ENCODE data around the gene STAC3.

STAC3 gene

DNA sequence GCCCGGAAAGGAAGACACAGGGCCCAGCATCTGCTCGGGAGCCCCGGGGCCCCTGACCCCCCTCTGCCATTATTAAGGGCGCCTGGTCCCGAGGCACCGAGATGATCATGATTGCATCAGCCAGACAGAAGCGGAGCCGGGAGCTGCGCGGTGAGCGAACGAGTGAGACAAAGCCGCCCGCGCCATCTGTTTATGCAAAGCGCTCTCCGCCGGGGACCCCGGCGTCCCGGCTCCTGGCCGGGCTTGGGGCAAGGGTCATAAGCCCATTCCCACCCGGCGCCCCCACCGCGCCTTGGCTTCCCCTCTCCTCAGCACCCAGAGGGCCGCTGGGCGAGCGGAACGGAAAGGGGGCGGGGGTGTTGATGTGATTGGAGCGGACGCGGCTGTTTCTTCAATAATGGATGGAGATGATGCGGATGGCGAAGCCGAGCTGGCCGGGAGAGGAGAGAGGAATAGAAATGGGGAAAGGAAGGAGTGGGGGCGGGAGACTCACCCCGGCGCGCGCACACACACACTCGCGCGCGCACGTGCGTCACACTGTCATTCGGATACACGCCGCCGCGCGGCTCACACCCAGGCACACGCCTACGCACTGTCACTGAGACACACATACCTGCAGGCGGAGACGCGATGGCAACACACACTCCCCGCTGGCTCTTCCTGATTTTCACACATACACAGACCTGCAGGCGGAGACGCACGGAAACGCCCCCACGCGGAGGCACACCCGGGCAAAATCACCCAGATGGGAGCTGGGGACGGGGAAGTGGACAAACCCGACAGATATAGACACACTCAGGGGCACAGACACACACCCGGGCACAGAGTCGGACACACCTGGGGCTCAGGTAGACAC is 10.7 kb downstream of the STAC3 start:
- Histone ChIP-seq H3K36me3 (ENCODE audit: control insufficient read depth, insufficient read depth, low read length) (no peaks in the 10 kb centered on the region), H3K9ac (ENCODE audit: low read depth, low read length) (peak overlapping the region; percentile 66), H3K9me3 (ENCODE audit: control insufficient read depth, insufficient read depth, low read length) (no peaks in the 10 kb centered on the region), H3K4me1 (ENCODE audit: control insufficient read depth, insufficient read depth, low read length) (peaks cover 31% of the 10 kb centered on the region), H3K4me3 (ENCODE audit: low read depth, low read length) (peak overlapping the region; percentile 71), H3K27ac (ENCODE audit: low read depth, low read length) (no peak overlapping the region), H3K27me3 (ENCODE audit: control insufficient read depth, insufficient read depth, low read length) (peaks cover 85% of the 10 kb centered on the region)

DNA sequence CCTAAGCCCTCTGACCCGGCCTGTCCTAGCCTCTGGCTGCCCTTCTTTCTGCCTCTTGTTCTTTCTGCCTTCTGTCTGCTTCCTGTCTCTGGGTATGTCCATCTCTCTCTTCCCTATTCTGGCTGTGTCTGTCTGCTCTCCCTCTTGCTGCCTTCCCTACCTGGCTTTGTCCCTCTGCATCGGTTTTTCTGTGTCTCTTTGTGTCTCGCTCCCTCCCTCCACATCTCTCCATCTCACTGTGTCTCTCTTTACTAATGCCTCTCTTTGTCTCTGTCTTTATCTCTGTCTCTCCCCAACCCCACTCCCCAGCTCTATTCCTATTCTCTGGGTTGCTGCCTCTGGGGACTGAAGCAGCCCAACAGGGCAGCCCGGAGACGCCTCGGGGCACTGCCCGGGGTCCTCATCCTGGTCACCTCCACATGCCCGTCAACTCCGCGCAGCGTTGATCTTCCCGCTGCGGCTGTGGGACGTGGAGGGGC is 11.4 kb downstream of the STAC3 start:
- Histone ChIP-seq H3K4me1 (ENCODE audit: control insufficient read depth, insufficient read depth, low read length) (peaks cover 35% of the 10 kb centered on the region), H3K4me3 (ENCODE audit: low read depth, low read length) (peak overlapping the region; percentile 71), H3K9me3 (ENCODE audit: control insufficient read depth, insufficient read depth, low read length) (no peaks in the 10 kb centered on the region), H3K9ac (ENCODE audit: low read depth, low read length) (peak overlapping the region; percentile 66), H3K27me3 (ENCODE audit: control insufficient read depth, insufficient read depth, low read length) (peaks cover 89% of the 10 kb centered on the region), H3K36me3 (ENCODE audit: control insufficient read depth, insufficient read depth, low read length) (peaks cover 1% of the 10 kb centered on the region), H3K27ac (ENCODE audit: low read depth, low read length) (no peak overlapping the region)

DNA sequence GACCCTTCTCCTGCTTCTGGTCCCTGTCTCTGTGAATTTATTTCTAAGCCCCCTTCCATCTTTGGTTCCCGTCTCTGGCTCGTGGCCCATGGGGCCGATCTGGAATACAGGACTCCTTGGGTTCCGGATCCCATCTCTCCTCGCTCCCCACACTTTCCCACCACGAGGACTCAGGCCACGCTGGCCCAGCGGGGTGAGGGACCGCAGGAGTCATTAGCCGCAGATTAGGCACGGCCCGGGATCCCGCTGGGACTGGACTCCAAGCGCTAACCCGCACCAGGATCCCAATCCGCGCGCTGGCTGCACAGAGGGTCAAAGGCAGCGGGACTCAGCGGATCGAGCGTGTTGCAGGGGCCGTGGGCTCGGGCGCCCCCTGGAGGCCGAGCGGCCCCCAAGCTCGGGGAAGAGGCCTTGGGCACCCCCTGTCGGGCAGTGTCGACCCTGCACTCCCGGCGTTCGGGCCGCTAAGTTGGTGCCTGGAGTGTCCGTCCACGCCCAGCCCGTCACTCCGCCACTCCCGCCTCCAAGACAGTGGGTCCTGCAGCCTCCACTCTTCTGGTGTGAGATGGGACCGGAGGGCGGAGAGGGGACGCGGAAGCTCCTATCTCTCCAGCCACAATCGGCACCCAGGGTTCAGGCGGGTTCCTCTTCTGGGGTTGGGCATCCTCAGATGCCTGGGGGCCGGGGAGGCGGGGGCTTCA is 12.0 kb downstream of the STAC3 start:
- Histone ChIP-seq H3K4me3 (ENCODE audit: low read depth, low read length) (peak overlapping the region; percentile 71), H3K36me3 (ENCODE audit: control insufficient read depth, insufficient read depth, low read length) (peaks cover 8% of the 10 kb centered on the region), H3K27ac (ENCODE audit: low read depth, low read length) (no peak overlapping the region), H3K9me3 (ENCODE audit: control insufficient read depth, insufficient read depth, low read length) (no peaks in the 10 kb centered on the region), H3K4me1 (ENCODE audit: control insufficient read depth, insufficient read depth, low read length) (peaks cover 33% of the 10 kb centered on the region), H3K27me3 (ENCODE audit: control insufficient read depth, insufficient read depth, low read length) (peaks cover 89% of the 10 kb centered on the region), H3K9ac (ENCODE audit: low read depth, low read length) (0 out of 2 replicates have a peak overlapping the region, but pooled peaks have one; percentile 7)

DNA sequence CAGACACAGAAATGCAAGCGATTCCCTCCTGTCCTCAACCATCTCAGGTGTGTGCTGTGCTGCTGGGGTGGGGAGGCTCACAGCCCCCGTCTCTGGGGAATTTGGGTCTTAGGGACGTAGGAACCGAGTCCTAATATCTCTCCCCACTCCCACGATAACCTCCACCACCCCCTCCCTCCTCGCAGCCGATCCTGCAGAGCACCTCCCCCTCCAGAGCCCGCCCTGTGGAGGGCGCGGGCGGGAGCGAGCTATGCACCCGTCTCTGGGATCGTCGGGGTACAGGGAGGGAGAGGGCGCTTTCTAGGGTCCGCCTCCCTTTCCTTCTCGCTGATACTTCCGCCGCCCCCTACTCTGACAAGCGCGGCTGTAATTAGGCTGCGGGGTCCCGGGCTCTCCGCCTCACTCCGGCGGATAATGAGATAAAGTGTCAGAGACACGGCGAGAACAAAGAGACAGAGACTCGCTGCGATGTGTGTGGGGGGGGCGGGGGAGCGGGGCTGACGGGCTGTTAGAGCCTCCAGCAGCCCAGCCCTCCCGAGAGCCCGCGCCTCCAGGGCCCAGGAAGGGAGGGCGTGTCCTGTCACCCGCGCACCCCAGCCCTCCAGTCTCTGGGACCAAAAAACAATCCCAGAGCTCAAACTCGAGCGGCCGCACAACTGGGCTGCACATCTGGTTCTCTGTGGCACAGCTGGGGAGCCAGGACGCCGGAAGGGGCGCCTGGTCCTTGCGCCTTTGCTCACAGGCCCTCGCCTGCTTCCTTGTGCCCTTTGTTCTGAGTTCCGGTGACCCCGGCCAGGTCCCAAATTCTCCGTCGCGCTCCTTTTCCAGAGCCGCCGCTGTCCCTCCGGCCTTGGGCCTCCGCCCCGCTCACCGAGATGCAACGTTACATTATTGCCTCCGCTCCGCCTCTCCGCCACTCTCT is 12.8 kb downstream of the STAC3 start:
- peak overlapping the region; percentile 71 for H3K4me3 ChIP-seq (ENCODE audit: low read depth, low read length)
- peaks cover 30% of the 10 kb centered on the region for H3K4me1 ChIP-seq (ENCODE audit: control insufficient read depth, insufficient read depth, low read length)
- no peak overlapping the region for H3K27ac ChIP-seq (ENCODE audit: low read depth, low read length)
- H3K9ac ChIP-seq (ENCODE audit: low read depth, low read length): 0 out of 2 replicates have a peak overlapping the region, but pooled peaks have one; percentile 7
- peaks cover 16% of the 10 kb centered on the region for H3K36me3 ChIP-seq (ENCODE audit: control insufficient read depth, insufficient read depth, low read length)
- no peaks in the 10 kb centered on the region for H3K9me3 ChIP-seq (ENCODE audit: control insufficient read depth, insufficient read depth, low read length)
- H3K27me3 ChIP-seq (ENCODE audit: control insufficient read depth, insufficient read depth, low read length): peaks cover 87% of the 10 kb centered on the region

DNA sequence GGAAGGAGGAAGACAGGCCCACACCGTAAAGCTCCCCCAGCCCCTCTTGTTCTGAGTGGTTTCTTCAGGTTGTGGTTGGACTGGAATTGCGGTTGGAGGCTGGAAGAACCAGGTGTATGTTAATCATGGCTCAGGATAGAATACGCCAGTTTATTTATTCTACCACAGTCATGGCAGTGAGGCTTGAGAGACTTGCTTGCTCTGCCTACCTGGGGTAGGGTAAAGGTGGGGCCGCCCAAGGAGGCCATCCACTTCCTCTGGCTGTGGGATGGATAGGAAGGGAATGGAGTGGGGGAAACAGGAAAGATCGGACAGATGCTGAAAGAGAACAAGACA is 13.4 kb downstream of the STAC3 start:
- Histone ChIP-seq H3K27me3 (ENCODE audit: control insufficient read depth, insufficient read depth, low read length) (peaks cover 85% of the 10 kb centered on the region), H3K9me3 (ENCODE audit: control insufficient read depth, insufficient read depth, low read length) (no peaks in the 10 kb centered on the region), H3K36me3 (ENCODE audit: control insufficient read depth, insufficient read depth, low read length) (peaks cover 22% of the 10 kb centered on the region), H3K4me1 (ENCODE audit: control insufficient read depth, insufficient read depth, low read length) (peaks cover 30% of the 10 kb centered on the region), H3K27ac (ENCODE audit: low read depth, low read length) (no peak overlapping the region), H3K9ac (ENCODE audit: low read depth, low read length) (no peak overlapping the region), H3K4me3 (ENCODE audit: low read depth, low read length) (peak overlapping the region; percentile 71; the same call in 1 of the 2 replicates)

DNA sequence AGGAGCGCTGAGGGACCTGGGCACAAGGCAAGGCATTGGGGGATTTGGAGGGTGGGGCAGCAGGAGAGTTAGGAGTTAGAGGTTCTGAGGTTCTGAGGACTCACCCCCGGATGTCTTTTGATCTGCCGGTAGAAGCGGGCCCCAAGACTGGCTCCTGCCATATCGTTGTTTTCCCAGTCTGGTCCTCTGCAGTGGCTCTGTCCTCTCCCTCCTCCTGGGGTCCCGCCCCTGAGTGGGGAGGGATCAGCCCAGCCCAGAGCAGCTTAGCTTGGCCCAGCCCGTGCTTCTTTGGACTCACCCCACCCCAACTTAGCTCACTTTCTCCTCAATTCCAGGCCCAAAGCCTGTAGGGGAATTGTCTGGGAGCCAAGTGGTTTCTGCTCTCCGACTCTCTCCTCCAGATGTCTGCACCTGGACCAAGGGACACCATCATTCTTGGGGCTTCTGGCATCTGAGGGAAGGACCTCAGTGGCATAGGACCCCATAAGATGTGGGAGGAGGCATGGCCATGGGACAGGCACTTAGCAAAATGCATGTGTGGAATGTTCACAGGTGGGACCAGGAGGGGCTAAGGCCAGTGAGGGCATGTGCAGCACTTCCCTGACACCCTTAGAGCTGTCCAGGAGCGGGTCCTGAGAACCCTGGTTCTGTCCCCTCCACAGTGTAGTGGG is 13.9 kb downstream of the STAC3 start:
- H3K9me3 ChIP-seq (ENCODE audit: control insufficient read depth, insufficient read depth, low read length): no peaks in the 10 kb centered on the region
- H3K4me1 ChIP-seq (ENCODE audit: control insufficient read depth, insufficient read depth, low read length): peaks cover 27% of the 10 kb centered on the region
- H3K27me3 ChIP-seq (ENCODE audit: control insufficient read depth, insufficient read depth, low read length): peaks cover 80% of the 10 kb centered on the region
- H3K9ac ChIP-seq (ENCODE audit: low read depth, low read length): no peak overlapping the region
- H3K4me3 ChIP-seq (ENCODE audit: low read depth, low read length): no peak overlapping the region
- peaks cover 27% of the 10 kb centered on the region for H3K36me3 ChIP-seq (ENCODE audit: control insufficient read depth, insufficient read depth, low read length)
- no peak overlapping the region for H3K27ac ChIP-seq (ENCODE audit: low read depth, low read length)

DNA sequence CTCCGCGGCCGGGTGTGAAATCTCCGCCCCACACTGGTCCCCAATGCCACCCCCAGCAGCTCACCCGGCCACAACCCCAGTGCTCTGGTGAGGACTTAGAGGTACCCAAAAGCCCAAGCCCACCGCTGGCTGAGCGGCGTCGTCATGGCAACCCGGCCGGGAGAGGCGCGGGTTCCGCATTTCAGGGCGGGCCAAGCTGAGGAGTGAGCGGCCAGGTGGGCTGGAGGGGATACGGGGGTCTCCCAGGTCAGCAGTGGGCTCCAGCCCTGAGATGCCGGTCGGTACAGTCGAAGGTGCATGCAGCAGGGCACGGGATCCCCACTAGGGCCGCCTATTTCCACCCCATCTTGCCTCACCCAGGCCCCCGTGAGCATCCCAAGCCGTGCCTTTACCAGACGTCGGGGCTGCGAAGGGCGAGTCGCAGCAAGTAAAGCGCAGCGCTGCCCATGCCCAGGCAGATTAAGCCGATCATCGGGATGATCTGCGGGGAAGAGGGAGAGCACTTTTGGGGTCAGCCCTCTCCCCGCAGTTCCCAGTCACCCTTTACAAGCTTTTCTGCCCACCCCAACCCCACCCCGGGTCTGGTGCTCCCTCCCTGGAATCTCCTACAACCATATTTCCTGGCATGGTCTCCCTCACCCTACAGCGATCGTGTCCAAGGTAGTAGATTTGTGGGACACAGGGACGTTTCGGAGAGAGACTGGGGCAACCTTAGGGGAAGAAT is 14.6 kb downstream of the STAC3 start:
- Histone ChIP-seq H3K9ac (ENCODE audit: low read depth, low read length) (no peak overlapping the region), H3K4me1 (ENCODE audit: control insufficient read depth, insufficient read depth, low read length) (peaks cover 22% of the 10 kb centered on the region), H3K27me3 (ENCODE audit: control insufficient read depth, insufficient read depth, low read length) (peaks cover 73% of the 10 kb centered on the region), H3K4me3 (ENCODE audit: low read depth, low read length) (no peak overlapping the region), H3K9me3 (ENCODE audit: control insufficient read depth, insufficient read depth, low read length) (no peaks in the 10 kb centered on the region), H3K36me3 (ENCODE audit: control insufficient read depth, insufficient read depth, low read length) (peaks cover 34% of the 10 kb centered on the region), H3K27ac (ENCODE audit: low read depth, low read length) (no peak overlapping the region)

DNA sequence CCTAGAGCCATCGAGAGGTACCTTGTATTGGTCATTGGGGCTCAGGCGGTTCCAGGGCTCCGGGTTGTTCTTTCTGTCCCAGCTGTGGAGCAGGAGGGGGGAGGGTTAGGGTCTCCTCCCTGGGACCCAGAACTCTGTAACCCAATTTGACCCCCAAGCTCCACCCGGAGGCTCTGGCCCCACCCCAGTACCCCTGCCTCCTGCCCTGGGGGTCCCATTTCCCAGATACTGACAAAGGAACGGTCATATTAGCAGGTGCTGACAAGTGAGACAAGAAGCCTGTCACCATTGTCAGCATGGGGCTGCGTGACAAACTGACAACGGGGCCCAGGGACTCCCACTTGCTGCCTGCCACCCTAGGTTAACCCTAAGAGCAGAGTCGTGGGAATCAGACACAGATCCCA is 15.3 kb downstream of the STAC3 start:
- Histone ChIP-seq H3K27me3 (ENCODE audit: control insufficient read depth, insufficient read depth, low read length) (peaks cover 67% of the 10 kb centered on the region), H3K27ac (ENCODE audit: low read depth, low read length) (no peak overlapping the region), H3K9me3 (ENCODE audit: control insufficient read depth, insufficient read depth, low read length) (no peaks in the 10 kb centered on the region), H3K4me3 (ENCODE audit: low read depth, low read length) (no peak overlapping the region), H3K36me3 (ENCODE audit: control insufficient read depth, insufficient read depth, low read length) (peaks cover 40% of the 10 kb centered on the region), H3K4me1 (ENCODE audit: control insufficient read depth, insufficient read depth, low read length) (peaks cover 20% of the 10 kb centered on the region), H3K9ac (ENCODE audit: low read depth, low read length) (no peak overlapping the region)

DNA sequence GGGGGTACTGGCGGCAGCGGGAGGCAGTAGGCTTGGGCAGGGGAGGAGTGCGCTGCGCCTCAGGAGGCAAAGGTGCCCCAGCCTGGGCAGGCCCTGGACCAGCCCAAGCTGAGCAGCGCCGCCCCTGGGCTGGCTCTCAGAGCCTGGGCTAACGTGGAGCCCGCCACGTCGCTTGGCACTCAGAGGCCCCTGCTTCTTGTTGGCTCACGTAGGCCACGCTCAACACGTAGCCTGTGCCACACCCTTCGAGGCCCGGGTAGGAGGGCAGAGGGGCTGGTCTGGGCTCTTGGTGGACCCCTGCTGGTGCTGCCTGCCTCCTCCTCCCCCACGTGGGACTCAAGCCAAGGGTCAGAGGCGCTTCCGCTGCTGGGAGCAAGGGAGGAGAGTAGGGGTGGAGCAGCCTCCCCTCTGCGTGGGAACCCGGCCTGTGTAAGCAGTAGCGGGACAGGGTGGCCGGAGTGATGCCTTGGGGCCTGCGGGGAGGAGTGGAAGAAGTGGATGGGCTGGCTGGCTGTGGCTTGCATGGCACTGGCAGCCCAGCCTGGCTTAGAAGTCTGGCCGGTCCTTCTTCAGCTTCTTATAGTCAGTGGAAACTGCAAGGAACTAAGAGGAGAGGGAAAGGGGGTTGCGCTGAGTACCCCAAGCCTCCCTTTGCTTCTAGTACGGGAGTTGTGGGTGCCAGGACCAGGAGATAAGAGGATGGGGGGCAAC is 15.8 kb downstream of the STAC3 start:
- Histone ChIP-seq H3K36me3 (ENCODE audit: control insufficient read depth, insufficient read depth, low read length) (peaks cover 41% of the 10 kb centered on the region), H3K9me3 (ENCODE audit: control insufficient read depth, insufficient read depth, low read length) (no peaks in the 10 kb centered on the region), H3K4me3 (ENCODE audit: low read depth, low read length) (no peak overlapping the region), H3K4me1 (ENCODE audit: control insufficient read depth, insufficient read depth, low read length) (peaks cover 17% of the 10 kb centered on the region), H3K9ac (ENCODE audit: low read depth, low read length) (no peak overlapping the region), H3K27me3 (ENCODE audit: control insufficient read depth, insufficient read depth, low read length) (peaks cover 61% of the 10 kb centered on the region), H3K27ac (ENCODE audit: low read depth, low read length) (no peak overlapping the region)
